Measurements from ENCODE around the gene TPRX1. TPM values are rescaled to one million over a fixed set of nuclear protein-coding genes. Genes with fewer than 3 reads are reported as not detected.
A peak's percentile ranks its signal among the peaks of the same experiment; 100 is the strongest.

Gene TPRX1
- total and polyA plus RNA-seq, 9 of the 15 experiments (the other 6 are each of a cell fraction or from before 2014, with no cell fraction given), result not detected

DNA sequence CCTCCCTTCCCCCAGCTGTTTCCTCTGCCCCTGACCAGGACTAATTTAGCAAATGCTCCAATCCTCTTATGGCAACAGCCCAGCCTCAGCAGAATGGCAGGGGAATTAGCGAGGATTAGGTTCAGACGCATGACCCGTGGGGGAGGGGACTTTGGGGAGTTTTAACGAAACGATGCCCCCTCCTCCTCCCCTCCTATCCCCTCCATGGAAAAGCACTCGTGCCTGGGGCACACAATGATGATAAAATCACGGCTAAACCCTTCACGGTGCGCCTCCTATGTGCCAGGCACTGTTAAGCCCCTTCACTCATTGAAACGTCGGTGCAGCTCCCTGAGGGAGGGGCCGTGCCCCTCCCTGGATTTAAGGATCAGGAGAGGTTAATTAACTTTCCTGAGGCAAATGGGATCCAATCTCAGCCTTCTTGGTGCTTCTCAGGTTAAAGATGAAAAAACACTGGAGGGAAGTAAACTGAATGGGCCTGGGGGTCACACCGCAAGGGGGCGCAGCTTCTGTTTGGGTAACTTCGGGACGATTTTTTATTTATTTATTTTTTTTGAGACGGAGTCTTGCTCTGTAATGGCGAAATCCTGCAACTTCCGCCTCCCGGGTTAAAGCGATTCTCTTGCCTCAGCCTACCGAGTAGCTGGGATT, 44.6 kb upstream of the TPRX1 start:
- in situ Hi-C loops (cut with MboI), result no loop called here
- no peak for TF ChIP-seq FOXO4 (CRISPR knock-in tag; IDR thresholded peaks at IDR 0.05)
- no peak for TF ChIP-seq PHB (CRISPR knock-in tag; IDR thresholded peaks at IDR 0.05)
- TF ChIP-seq NELFE (IDR thresholded peaks at IDR 0.05; ENCODE audit: insufficient read depth, insufficient read length), result no peak
- TF ChIP-seq NR2C2 (CRISPR knock-in tag; IDR thresholded peaks at IDR 0.05), result no peak
- peak; percentile 41; the same call in 1 of the 2 replicates for TF ChIP-seq NR2C2 (tag; IDR thresholded peaks at IDR 0.05)
- peak; percentile 58 for TF ChIP-seq GTF3C2 (IDR thresholded peaks at IDR 0.05; ENCODE audit: borderline replicate concordance, extremely low read depth, insufficient read length)
- peak; percentile 70 to 81 (median 75) for TF ChIP-seq CTCF (IDR thresholded peaks at IDR 0.05 in 2 of 3, conservative IDR thresholded peaks at IDR 0.05 in 1 of 3; ENCODE audit: insufficient read depth in 2 of 3, low read depth in 1 of 3, low read length in 3 of 3)
- TF ChIP-seq VEZF1 (CRISPR knock-in tag; IDR thresholded peaks at IDR 0.05), result peak; percentile 38
- peak; percentile 1; the same call in 1 of the 2 replicates for TF ChIP-seq JUND (IDR thresholded peaks at IDR 0.05; ENCODE audit: borderline replicate concordance, low read depth, low read length)
- no peak for TF ChIP-seq JUND (tag; IDR thresholded peaks at IDR 0.05; ENCODE audit: borderline replicate concordance, low read depth, low read length)
- TF ChIP-seq NR2C1 (IDR thresholded peaks at IDR 0.05), result no peak
- peak; percentile 26; the same call in 1 of the 2 replicates for TF ChIP-seq NR2C1 (tag; IDR thresholded peaks at IDR 0.05)
- TF ChIP-seq CHD4 (IDR thresholded peaks at IDR 0.05; ENCODE audit: insufficient read depth, insufficient replicate concordance, low read depth, low read length, poor library complexity, severe bottlenecking), result peak; percentile 66

More for the DNA sequence above, 44.6 kb upstream of the TPRX1 start:
- Histone ChIP-seq H3K4me2 (ENCODE audit: insufficient read depth, low read length) (peak overlapping the region; percentile 78), H3K27ac (ENCODE audit: extremely low read depth, low read depth, low read length) (no peak overlapping the region), H4K20me1 (replicated peaks; ENCODE audit: control insufficient read depth, insufficient read depth, low read length) (no peaks in the 10 kb centered on the region), H3K79me2 (ENCODE audit: control insufficient read depth, insufficient read depth, low read length) (no peaks in the 10 kb centered on the region), H3K27me3 (ENCODE audit: control insufficient read depth in 2 of 2, insufficient read depth in 2 of 2, low read length in 2 of 2) (peaks cover 2 to 4% of the 10 kb centered on the region in 2 experiments; a peak in 2 of 5 replicates), H3K9ac (ENCODE audit: insufficient read depth in 1 of 2, low read depth in 2 of 2, low read length in 2 of 2) (peak overlapping the region; percentile 6 to 39; a peak in 2 of 4 replicates), H2AFZ (ENCODE audit: low read depth, low read length) (peak overlapping the region; percentile 87), H3K9me1 (ENCODE audit: control insufficient read depth, insufficient read depth, low read length) (peaks cover 2% of the 10 kb centered on the region), H3K9me3 (replicated peaks; ENCODE audit: control insufficient read depth, insufficient read depth, low read depth, low read length) (no peaks in the 10 kb centered on the region), H3K36me3 (ENCODE audit: control insufficient read depth, insufficient read depth, low read length) (no peaks in the 10 kb centered on the region), H3K4me1 (replicated peaks in 1 of 2; ENCODE audit: control insufficient read depth in 2 of 2, insufficient read depth in 2 of 2, low read length in 2 of 2) (peaks cover 0 to 2% of the 10 kb centered on the region in 2 experiments; a peak in 1 of 5 replicates), H3K4me3 (peak overlapping the region; percentile 26)
- ChIA-PET POLR2A (interaction anchor here (0.6 to 2.4 kb wide), 2 partner anchors 23 to 152 kb away, joined by 3 to 6 read pairs; no protein-coding TSS in a partner anchor), CTCF (ENCODE audit: low intra/inter-chr PET ratio) (interaction anchor here (1.5 kb wide), 1 partner anchor 35 kb away, joined by 4 read pairs; no protein-coding TSS in a partner anchor)
- intact Hi-C loops (cut with micrococcal nuclease), result no loop called here
- no TSS peak for BruUV-seq (replicated peaks)
- DNase-seq (ENCODE audit: extremely low read depth in 1 of 4, low spot score in 3 of 4) (peak; percentile 62 to 74 (median 68)), ATAC-seq (peak; percentile 76), FAIRE-seq (peak; percentile 40)
- 1% methylated on average over 21 of the region's 22 CpGs for WGBS (ENCODE audit: insufficient coverage, low coverage, missing lambda C conversion rate)
